ENCODE measurements around the gene RNFT1.
"Not testable (repeated sequence)": the region's sequence is repeated elsewhere in the genome, so short reads cannot be mapped to it uniquely, and the experiment has no call there.

Gene RNFT1

GRCh38 chr17:59920637-59921036 lies 43.9 kb downstream of the RNFT1 start:
- not testable (repeated sequence) for DNase-seq

GRCh38 chr17:59916446-59916845 lies 48.1 kb downstream of the RNFT1 start:
- no peak for DNase-seq

DNA sequence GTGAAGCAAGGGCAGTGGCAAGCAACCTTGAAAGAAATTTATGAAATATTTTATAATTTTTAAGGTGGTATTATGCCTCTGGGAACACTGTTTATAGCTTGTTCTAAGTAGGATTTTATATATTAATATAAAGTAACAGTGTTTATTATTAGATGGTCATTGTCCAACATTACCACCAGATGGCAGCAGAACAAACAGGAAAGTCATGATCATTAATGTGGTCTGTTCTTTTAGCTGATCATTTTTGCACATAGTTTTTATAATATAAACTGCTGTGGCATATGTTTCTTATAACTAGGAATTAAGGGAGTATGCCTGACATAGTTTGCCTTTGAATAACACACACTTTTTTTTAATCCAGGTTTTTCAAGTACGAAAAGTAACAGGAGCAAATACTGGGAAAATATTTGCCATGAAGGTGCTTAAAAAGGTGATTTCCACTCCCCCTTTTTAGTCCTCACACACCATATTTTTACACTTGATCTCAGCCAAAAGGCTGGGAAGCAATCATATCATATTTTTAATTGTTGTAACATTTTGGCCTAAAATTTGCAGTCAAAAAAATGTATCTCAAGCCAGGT lies 50.2 kb downstream of the RNFT1 start:
- DNase-seq, result peak; percentile 4 to 33

DNA sequence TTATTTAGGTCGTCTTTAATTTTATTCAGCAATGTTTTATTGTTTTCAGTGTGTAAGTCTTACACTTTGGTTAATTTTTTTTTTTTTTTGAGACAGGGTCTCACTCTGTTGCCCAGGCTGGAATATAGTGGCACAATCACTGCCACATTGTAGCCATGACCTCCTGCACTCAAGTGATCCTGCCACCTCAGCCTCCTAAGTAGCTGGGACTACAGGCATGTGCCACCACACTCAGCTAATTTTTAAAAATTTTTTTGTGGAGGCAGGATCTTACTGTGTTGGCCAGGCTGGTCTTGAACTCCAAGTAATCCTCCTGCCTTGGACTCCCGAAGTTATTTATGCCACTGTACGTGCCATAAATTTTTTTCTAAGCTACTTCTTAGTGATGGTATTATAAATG lies 57.1 kb downstream of the RNFT1 start:
- DNase-seq, result no peak

DNA sequence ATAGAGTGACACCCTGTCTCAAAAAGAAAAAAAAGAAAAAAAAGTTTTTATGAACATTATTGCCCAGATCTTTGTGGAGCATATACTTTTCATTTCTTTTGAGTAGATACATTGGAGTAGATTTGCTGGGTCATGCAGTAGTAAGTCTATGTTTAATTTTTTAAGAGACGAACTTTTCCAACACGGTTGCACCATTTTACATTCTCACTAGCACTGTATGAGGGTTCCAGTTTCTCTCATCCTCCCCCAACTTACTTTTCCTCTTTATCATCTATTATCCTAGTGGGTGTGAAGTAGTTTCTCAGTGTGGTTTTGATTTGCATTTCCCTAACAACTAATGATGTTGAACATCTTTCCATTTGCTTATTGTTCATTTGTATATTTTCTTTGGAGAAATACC lies 61.1 kb downstream of the RNFT1 start:
- no peak for DNase-seq

All from NCI-H1930 (cell line).